Measurements from ENCODE around the gene NEDD4L. TPM values are rescaled to one million over a fixed set of nuclear protein-coding genes. Genes with fewer than 3 reads are reported as not detected.

NEDD4L gene
- total and polyA plus RNA-seq, 10 of the 15 experiments (the other 5 are each of a cell fraction or from before 2014, with no cell fraction given) = 7.4 to 24.0 (median 17.7) TPM

- ChIA-PET RAD21 (ENCODE audit: unreplicated experiment) (interaction anchor here (0.6 to 2.5 kb wide), 3 partner anchors 101 to 800 kb away, joined by 3 to 8 read pairs (median 4); no protein-coding TSS in a partner anchor), CTCF (interaction anchor here (0.8 to 5.4 kb wide), 3 partner anchors 99 to 368 kb away, joined by 3 to 32 read pairs (median 5); no protein-coding TSS in a partner anchor), POLR2A (no interaction called here), SMC1A (ENCODE audit: uncharacterized antibody, unreplicated experiment) (interaction anchor here (0.8 to 2.2 kb wide), 5 partner anchors 12 to 372 kb away, joined by 3 to 7 read pairs (median 5); no protein-coding TSS in a partner anchor)
- Histone ChIP-seq H3K79me2 (ENCODE audit: control insufficient read depth, insufficient read depth, low read length) (no peaks in the 10 kb centered on the region), H3K36me3 (ENCODE audit: control insufficient read depth in 2 of 2, insufficient read depth in 2 of 2, low read length in 1 of 2) (no peaks in the 10 kb centered on the region), H3K4me2 (ENCODE audit: control insufficient read depth, insufficient read depth) (no peak overlapping the region), H3K4me1 (ENCODE audit: control insufficient read depth, insufficient read depth, low read length) (peaks cover 11% of the 10 kb centered on the region; the same call in 1 of the 2 replicates), H4K20me1 (ENCODE audit: control insufficient read depth, insufficient read depth) (no peaks in the 10 kb centered on the region), H2AFZ (ENCODE audit: control insufficient read depth, low read depth, low read length) (no peak overlapping the region), H3K9ac (ENCODE audit: control insufficient read depth, insufficient read depth, low read length) (no peak overlapping the region), H3K27me3 (replicated peaks in 1 of 2; ENCODE audit: control insufficient read depth in 2 of 2, insufficient read depth in 2 of 2, low read length in 1 of 2) (no peaks in the 10 kb centered on the region), H3K9me3 (replicated peaks; ENCODE audit: control insufficient read depth, insufficient read depth, low read length) (no peaks in the 10 kb centered on the region), H3K4me3 (no peak overlapping the region), H3K27ac (ENCODE audit: control insufficient read depth, insufficient read depth) (no peak overlapping the region)
- FAIRE-seq (no peak), DNase-seq (ENCODE audit: low read depth, low spot score) (no peak), ATAC-seq (no peak)
- no TSS peak for BruUV-seq (replicated peaks)
- TF ChIP-seq BCL11A (IDR thresholded peaks at IDR 0.05; ENCODE audit: low read depth, low read length) = no peak
- no peak for TF ChIP-seq ZNF24 (IDR thresholded peaks at IDR 0.05)
- no peak for TF ChIP-seq E2F4 (IDR thresholded peaks at IDR 0.05; ENCODE audit: low read depth, low read length)
- no peak for TF ChIP-seq CBFB (IDR thresholded peaks at IDR 0.05; ENCODE audit: low read depth)
- 60% methylated on average over 10 of the region's 10 CpGs for WGBS (ENCODE audit: insufficient coverage, insufficient replicate concordance, low lambda C conversion rate, missing lambda C conversion rate)
- in situ Hi-C loops (cut with MboI) (no loop called here), intact Hi-C loops (cut with micrococcal nuclease; ENCODE audit: unreplicated experiment) (no loop called here)
Observed at GRCh38 chr18:58396144-58396543, 352.1 kb downstream of the NEDD4L start.

GRCh38 chr18:58396966-58397365 lies 352.9 kb downstream of the NEDD4L start:
- ChIA-PET CTCF (interaction anchor here (1.6 to 5.4 kb wide), 2 partner anchors 97 to 367 kb away, joined by 9 to 32 read pairs; no protein-coding TSS in a partner anchor), POLR2A (interaction anchor here (0.9 to 1.6 kb wide), 2 partner anchors 98 to 124 kb away, joined by 3 to 4 read pairs; no protein-coding TSS in a partner anchor), SMC1A (ENCODE audit: uncharacterized antibody, unreplicated experiment) (interaction anchor here (0.8 to 2.2 kb wide), 5 partner anchors 16 to 372 kb away, joined by 3 to 7 read pairs (median 5); no protein-coding TSS in a partner anchor), RAD21 (ENCODE audit: unreplicated experiment) (interaction anchor here (1.4 to 1.8 kb wide), 2 partner anchors 97 to 100 kb away, joined by 3 to 5 read pairs; no protein-coding TSS in a partner anchor)
- TF ChIP-seq CEBPB (IDR thresholded peaks at IDR 0.05; ENCODE audit: borderline replicate concordance in 1 of 2, low read depth in 2 of 2, low read length in 2 of 2) = no peak
- no peaks in the 10 kb centered on the region for H3K27me3 ChIP-seq (replicated peaks in 1 of 2; ENCODE audit: control insufficient read depth in 2 of 2, insufficient read depth in 2 of 2, low read length in 1 of 2)
- 89% methylated on average over 3 of the region's 3 CpGs for WGBS (ENCODE audit: insufficient coverage, insufficient replicate concordance, low lambda C conversion rate, missing lambda C conversion rate)
- no peaks in the 10 kb centered on the region for H4K20me1 ChIP-seq (ENCODE audit: control insufficient read depth, insufficient read depth)
- ATAC-seq (no peak), DNase-seq (ENCODE audit: low read depth, low spot score) (no peak), FAIRE-seq (no peak)
- H3K4me3 ChIP-seq = no peak overlapping the region
- H3K9me3 ChIP-seq (replicated peaks; ENCODE audit: control insufficient read depth, insufficient read depth, low read length) = no peaks in the 10 kb centered on the region
- H2AFZ ChIP-seq (ENCODE audit: control insufficient read depth, low read depth, low read length) = no peak overlapping the region
- H3K4me2 ChIP-seq (ENCODE audit: control insufficient read depth, insufficient read depth) = no peak overlapping the region
- no peak overlapping the region for H3K9ac ChIP-seq (ENCODE audit: control insufficient read depth, insufficient read depth, low read length)
- no TSS peak for BruUV-seq (replicated peaks)
- no peak overlapping the region for H3K27ac ChIP-seq (ENCODE audit: control insufficient read depth, insufficient read depth)
- peaks cover 11% of the 10 kb centered on the region; the same call in 1 of the 2 replicates for H3K4me1 ChIP-seq (ENCODE audit: control insufficient read depth, insufficient read depth, low read length)
- H3K79me2 ChIP-seq (ENCODE audit: control insufficient read depth, insufficient read depth, low read length) = no peaks in the 10 kb centered on the region
- in situ Hi-C loops (cut with MboI) = no loop called here
- H3K36me3 ChIP-seq (ENCODE audit: control insufficient read depth in 2 of 2, insufficient read depth in 2 of 2, low read length in 1 of 2) = no peaks in the 10 kb centered on the region
- intact Hi-C loops (cut with micrococcal nuclease; ENCODE audit: unreplicated experiment) = no loop called here
